PFSK-1 (cell line): ENCODE results near the gene TASP1.

Experiments used
- FOXP2 ChIP-seq: optimal IDR thresholded peaks from 2 replicates; pipeline ENCODE3; 2011; ENCODE audit warnings: borderline replicate concordance, control low read depth, inconsistent platforms; ENCODE audit not compliant: insufficient read depth; ENCODE audit errors: extremely low read length, extremely low read depth
- POLR2AphosphoS5 ChIP-seq: IDR thresholded peaks from 2 replicates; pipeline ENCODE4 v1.6.1; 2012; ENCODE audit warnings: low read depth, mild to moderate bottlenecking, control low read depth, low read length, moderate library complexity
- SIN3A ChIP-seq: IDR thresholded peaks from 2 replicates; pipeline ENCODE4 v1.6.1; 2012; ENCODE audit warnings: mild to moderate bottlenecking, low read length, moderate library complexity, borderline replicate concordance; ENCODE audit not compliant: insufficient read depth
- TAF1 ChIP-seq: IDR thresholded peaks from 2 replicates; pipeline ENCODE4 v1.6.1; 2012; ENCODE audit warnings: low read length, control low read depth, borderline replicate concordance; ENCODE audit not compliant: insufficient read depth
- TF ChIP-seq, protein P1 (sequence below), 2 experiments: IDR thresholded peaks; 2 replicates each; pipeline versions ENCODE4 v1.6.1 to v1.8.0; 2011 to 2012; ENCODE audit warnings: low read depth in 2 of 2, low read length in 2 of 2, control low read depth in 1 of 2, inconsistent platforms in 1 of 2, mild to moderate bottlenecking in 1 of 2, moderate library complexity in 1 of 2; ENCODE audit not compliant: insufficient read depth in 1 of 2

The TASP1 gene

DNA sequence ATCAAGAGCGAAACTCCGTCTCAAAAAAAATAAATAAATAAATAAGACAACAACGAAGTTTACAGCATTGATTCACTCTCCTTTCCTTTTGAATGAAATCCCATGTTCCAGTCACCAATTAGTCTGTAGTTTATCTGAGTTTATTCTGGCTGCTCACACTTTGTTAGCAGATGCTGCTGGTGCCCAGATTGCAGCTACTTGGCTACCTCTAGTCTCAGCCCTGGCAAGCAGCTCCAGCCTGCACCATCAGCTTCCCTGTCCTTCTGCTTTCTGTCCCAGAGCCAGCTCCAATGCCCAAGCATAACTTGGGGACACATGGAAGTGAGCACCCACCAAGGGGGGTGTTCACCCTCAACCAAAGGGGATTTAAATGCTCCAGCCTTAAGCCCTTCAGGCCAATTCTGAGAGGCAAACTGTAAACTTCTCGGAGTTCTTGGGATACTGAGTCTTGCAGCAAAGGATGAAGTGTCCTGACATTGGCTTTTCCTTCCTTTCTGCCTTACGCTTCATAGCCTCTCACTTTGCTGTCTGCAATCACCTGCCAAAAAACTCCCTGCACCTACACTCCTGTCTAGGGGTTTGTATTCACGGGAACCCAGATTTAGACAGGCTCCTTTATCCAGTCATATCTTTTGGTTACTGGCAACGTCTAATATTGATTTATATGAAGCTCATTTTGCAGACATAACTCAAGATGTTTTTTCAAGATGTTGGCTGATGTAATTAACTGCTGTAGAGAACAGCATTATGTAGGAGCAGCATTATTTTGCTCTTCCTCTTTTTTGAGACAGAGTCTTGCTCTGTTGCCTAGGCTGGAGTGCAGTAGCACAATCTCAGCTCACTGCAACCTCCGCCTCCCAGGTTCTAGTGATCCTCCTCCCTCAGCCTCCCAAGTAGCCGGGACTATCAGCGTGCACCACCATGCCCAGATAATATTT lies 9.8 kb upstream of the TASP1 start:
- TF ChIP-seq POLR2AphosphoS5 = no peak
- TF ChIP-seq TAF1 = no peak
- TF ChIP-seq, protein P1, sequence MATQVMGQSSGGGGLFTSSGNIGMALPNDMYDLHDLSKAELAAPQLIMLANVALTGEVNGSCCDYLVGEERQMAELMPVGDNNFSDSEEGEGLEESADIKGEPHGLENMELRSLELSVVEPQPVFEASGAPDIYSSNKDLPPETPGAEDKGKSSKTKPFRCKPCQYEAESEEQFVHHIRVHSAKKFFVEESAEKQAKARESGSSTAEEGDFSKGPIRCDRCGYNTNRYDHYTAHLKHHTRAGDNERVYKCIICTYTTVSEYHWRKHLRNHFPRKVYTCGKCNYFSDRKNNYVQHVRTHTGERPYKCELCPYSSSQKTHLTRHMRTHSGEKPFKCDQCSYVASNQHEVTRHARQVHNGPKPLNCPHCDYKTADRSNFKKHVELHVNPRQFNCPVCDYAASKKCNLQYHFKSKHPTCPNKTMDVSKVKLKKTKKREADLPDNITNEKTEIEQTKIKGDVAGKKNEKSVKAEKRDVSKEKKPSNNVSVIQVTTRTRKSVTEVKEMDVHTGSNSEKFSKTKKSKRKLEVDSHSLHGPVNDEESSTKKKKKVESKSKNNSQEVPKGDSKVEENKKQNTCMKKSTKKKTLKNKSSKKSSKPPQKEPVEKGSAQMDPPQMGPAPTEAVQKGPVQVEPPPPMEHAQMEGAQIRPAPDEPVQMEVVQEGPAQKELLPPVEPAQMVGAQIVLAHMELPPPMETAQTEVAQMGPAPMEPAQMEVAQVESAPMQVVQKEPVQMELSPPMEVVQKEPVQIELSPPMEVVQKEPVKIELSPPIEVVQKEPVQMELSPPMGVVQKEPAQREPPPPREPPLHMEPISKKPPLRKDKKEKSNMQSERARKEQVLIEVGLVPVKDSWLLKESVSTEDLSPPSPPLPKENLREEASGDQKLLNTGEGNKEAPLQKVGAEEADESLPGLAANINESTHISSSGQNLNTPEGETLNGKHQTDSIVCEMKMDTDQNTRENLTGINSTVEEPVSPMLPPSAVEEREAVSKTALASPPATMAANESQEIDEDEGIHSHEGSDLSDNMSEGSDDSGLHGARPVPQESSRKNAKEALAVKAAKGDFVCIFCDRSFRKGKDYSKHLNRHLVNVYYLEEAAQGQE (IDR thresholded peaks at IDR 0.05; ENCODE audit: insufficient read depth in 1 of 2, low read depth in 2 of 2, low read length in 2 of 2) = no peak

DNA sequence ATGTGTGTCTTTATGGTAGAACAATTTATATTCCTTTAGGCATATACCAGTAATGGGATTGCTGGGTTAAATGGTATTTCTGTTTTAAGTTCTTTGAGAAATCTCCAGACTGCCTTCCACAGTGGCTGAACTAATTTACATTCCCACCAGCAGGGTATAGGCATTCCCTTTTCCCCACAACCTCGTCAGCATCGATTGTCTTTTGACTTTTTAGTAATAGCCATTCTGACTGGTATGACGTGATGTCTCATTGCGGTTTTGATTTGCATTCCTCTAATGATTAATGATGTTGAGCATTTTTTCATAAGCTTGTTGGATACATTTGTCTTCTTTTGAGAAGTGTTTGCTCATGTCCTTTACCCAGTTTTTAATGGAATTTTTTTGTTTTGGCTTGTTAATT lies 5.3 kb upstream of the TASP1 start:
- no peak for TF ChIP-seq TAF1
- TF ChIP-seq SIN3A = no peak
- TF ChIP-seq, protein P1 (IDR thresholded peaks at IDR 0.05; ENCODE audit: insufficient read depth in 1 of 2, low read depth in 2 of 2, low read length in 2 of 2) = no peak
- no peak for TF ChIP-seq POLR2AphosphoS5
- no peak for TF ChIP-seq FOXP2

DNA sequence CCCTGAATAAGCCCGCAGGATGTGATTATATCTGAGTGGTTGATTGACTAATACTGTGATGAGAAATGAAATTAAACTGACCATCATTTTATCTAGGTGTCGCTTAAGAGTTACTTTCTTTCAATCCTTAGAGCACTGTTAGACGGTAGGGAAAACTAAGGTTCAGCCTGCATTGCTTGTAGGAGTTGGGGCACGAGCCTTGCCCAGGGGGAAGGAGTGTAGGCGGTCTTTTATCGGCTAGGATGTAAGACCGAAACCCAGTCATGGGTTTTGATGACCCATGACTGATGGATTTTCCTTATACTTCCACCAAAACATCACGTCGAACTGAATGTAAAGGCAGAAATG lies 392 bp upstream of the TASP1 start:
- TF ChIP-seq SIN3A (no peak), FOXP2 (no peak), TAF1 (no peak), POLR2AphosphoS5 (no peak)
- TF ChIP-seq, protein P1 (IDR thresholded peaks at IDR 0.05; ENCODE audit: insufficient read depth in 1 of 2, low read depth in 2 of 2, low read length in 2 of 2) = no peak

DNA sequence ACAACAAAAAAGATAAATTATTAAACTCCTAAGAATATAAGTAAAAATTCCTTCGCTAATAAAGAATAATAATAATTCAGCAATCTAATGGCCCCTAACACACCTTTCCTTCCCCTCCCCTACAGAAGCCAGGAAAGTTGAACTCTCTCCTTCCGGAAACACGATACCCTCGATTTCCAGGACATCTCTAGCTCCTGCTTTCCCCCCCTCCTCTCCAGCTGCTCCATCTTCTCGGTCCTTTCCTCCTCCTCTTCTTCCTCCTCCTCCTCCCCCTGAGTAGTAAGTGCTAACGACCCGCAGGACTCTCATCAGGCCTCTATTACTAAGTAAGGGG lies 603 bp downstream of the TASP1 start:
- TF ChIP-seq SIN3A = no peak
- no peak for TF ChIP-seq FOXP2
- TF ChIP-seq, protein P1 (IDR thresholded peaks at IDR 0.05; ENCODE audit: insufficient read depth in 1 of 2, low read depth in 2 of 2, low read length in 2 of 2) = no peak
- TF ChIP-seq POLR2AphosphoS5 = no peak
- no peak for TF ChIP-seq TAF1
